NCI-H2196 treated with DMSO at 0.1 percent for 48 hours (cell line): ENCODE data around the gene ABCF3.

Experiments
- DNase-seq: peaks from one replicate; lab custom pipeline; 2025; ENCODE audit not compliant: unreplicated experiment; lab: John Stamatoyannopoulos, UW

The ABCF3 gene

DNA sequence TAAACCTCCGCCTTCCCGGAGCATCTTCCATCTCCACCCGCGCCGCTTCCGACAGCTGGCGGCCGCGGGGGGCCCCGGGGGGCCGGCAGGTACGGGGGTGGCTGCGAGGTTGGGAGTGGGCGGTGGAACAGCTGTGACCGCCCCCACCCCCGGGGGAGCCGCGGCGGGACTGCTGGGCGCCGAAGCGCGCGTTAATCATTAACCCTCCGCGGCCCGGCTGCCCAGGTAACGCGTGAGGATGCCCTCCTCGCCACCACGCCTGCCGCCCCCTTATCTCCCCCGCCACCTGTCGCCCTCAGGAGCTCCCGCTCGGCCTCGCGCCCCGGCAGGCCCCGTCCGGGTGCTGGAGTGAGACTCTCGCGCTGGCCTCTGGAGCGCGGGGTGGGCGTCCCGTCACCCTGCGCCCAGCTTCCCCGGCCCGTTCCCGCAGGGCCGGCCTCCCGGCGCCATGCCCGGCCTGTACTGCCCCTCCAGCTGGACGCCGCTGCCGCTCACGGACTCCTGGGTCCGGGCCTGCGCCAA, 44.1 kb downstream of the ABCF3 start:
- DNase-seq, result no peak

DNA sequence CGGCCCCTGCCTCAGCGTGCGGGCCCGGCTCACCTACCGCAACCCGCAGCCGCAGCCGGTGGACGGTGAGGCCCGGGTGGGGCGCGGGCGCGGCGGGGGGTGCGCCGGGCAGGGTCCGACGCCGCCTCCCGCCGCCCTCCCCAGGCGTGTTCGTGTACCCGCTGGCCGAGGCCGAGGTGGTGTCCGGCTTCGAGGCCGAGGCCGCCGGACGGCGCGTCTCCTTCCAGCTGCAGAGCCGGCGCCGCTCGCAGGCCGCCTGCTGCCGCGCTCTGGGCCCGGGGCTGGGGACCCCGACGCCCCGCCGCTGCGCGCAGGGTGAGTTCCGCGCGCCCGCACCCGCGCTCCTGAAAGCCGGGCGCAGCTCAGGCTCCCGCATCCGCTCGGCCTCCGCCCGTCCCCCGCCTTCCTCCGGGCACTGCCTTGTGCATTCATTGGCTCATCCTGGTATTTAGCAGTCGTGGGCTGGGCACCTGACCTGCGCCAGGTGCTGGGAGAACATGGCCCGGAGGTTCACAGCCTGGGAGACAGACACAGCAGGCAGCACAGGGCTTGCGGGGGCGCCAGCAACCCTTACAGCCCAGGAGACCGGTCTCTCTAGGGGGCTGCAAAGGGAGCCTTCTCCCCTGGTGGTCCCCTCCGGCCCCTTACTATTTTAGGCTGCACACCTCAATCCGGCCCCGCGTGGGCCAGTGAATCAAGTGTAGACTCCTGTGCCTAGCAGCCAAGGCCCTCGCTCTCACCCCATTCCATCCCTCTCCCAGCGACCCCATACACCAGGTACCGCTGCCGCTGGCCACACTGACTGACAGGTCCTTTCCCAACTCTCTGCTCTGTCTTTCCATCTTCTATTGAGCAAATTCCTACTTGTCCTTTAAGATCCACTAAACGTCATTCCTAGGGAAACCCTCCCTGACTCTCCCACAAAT, 44.9 kb downstream of the ABCF3 start:
- DNase-seq, result peak; percentile 83

DNA sequence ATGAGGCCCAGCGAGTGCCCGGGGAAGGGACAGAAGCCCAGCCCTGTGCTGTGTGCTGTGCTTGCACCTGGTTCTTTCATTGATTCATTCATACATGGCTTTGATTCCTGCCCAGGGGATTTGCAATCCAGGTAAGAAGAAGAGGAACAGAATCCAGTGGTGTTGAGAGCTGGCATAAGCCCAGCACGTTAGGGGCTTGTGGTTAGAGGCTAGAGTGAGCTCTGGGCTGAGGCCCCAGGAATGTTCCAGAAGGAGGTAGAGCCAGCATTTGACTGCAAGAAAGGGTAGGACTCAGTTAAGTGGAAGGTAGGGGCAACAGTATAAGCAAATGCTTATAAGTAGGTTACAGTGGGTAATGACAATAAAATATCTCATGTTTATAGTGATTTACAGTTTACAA, 45.7 kb downstream of the ABCF3 start:
- no peak for DNase-seq

DNA sequence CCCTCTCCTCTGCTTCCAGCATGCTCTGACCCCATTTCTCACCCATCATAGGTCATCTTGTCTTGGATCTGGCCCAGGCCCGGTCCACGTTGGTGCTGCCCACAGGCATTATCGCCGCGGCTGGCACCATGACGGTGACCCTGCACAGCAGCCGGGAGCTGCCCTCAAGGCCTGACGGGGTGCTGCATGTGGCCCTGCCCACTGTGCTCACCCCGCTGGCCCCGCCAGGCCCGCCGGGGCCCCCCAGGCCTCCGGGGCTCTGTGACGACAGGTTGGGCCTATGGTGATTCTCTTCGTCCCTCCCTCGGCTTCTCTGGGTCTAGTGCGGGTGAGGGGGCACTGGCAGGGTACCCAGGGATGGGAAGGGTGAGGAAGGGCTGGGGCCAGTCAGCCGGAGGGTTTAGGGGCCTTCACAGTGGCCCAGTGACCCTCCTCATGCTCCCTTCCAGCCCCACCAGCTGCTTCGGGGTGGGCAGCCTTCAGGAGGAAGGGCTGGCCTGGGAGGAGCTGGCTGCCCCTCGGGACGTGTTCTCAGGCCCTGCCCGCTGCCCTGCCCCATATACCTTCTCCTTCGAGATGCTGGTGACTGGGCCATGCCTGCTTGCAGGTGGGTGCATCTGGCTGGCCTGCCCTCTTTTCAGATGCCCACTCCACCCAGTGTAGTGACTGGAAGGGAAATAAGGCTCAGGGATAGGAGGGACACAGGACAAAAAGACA, 47.3 kb downstream of the ABCF3 start:
- DNase-seq, result no peak

DNA sequence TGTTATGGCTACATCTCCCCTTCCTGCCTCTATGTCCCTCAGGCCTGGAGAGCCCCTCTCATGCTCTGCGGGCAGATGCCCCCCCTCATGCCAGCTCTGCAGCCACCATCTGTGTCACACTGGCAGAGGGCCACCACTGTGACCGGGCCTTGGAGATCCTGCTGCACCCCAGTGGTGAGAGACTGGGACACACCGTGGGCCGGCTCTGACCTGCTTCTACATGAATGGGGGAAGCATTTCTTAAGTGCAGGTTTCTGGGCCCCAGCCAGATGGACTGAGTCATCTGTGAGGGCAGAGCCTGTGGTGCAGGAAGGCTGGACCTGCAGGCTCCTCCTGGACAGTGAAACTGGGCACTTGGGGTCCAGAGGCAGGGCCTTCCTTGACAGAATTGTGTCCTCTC, 48.2 kb downstream of the ABCF3 start:
- DNase-seq, result peak; percentile 87

DNA sequence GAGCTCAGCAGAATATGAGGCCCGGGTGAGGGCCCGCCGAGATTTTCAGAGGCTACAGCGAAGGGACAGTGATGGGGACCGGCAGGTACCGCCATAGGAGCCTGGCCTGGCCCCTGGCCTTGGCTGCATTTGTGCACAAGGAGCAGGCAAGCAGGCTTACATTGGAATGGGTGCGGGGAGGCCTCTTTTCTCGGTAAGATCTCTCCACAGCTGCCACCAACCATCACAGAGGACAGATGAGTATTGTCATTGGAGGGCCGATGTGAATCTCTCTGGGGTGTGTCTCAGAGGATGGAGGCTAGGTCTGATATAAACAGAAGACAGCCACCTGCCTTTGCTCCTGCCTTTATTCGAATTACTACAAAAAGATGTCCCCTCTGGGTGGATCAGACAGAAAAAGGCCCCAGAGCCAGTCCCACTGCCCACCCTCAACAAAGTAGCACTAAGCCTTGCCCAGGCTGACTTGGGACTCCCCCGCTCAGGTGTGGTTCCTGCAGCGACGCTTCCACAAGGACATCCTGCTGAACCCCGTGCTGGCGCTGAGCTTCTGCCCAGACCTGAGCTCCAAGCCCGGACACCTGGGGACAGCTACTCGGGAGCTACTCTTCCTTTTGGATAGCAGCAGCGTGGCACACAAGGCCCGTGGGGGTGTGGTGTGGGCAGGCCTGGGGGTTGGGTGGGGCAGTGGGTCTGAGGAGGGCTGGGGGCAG, 48.8 kb downstream of the ABCF3 start:
- no peak for DNase-seq

DNA sequence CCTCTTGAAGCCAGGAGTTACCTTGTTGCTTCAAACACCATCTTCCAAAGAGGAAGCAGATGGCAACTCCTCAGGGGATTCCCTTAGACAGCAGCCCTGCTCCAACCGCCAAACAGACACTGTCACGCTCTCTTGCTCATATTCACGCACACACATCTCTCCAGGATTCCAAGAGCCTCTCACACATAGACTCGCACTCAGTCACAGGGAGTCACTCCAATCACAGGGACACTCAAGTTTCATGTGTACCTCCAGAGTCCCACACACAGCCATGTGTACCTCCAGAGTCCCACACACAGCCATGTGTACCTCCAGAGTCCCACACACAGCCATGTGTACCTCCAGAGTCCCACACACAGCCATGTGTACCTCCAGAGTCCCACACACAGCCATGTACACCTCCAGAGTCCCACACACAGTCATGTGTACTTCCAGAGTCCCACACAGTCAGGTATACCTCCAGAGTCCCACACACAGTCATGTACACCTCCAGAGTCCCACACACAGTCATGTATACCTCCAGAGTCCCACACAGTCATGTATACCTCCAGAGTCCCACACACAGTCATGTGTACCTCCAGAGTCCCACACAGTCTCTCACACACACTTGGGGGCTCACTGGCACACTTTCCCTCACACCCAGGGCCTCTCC, 49.5 kb downstream of the ABCF3 start:
- no peak for DNase-seq

DNA sequence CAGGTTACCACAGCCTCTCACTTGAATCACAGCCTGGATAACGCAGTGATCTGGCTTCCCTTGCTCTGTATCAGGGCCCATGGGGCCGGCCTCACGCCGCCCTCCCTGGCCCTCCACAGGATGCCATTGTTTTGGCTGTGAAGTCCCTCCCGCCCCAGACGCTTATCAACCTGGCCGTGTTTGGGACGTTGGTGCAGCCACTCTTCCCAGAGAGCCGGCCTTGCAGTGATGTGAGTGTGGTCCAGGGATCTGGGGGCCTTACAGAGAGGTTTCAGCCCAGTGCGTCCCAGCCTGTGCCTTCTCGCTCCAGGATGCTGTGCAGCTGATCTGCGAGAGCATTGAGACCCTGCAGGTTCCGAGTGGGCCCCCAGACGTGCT, 50.0 kb downstream of the ABCF3 start:
- no peak for DNase-seq

DNA sequence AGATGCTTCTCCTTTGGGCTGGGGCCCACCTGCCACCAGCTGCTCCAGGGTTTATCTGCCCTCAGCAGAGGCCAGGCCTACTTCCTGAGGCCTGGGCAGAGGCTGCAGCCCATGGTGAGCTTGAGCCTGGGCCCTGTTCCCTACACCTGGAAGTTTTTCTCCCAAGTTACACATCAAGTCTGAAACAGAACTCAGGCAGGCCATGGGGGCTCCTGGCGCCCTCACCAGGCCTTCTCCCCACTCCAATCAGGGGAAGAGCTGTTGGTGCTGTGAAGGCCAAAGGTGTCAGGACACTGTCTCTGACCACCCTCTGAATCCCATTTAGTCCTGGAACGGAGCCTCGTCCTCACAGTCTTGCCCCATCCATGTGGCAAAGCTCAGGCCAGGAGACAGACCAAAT, 50.6 kb downstream of the ABCF3 start:
- no peak for DNase-seq

DNA sequence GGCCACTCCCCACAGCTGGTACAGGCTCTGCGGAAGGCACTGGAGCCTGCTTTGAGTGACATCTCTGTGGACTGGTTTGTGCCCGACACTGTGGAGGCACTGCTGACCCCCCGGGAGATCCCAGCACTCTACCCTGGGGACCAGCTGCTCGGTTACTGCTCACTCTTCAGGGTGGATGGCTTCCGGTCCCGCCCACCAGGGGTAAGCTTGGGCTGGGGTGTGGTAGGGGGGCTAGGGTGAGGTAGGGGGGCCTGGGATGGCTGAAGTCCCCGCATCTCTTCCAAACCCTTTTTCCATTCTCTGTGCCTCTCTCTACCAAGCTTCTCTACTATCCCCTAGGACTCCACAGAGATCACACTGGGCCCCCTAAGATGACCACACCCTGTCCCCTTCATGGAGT, 51.2 kb downstream of the ABCF3 start:
- DNase-seq, result no peak

DNA sequence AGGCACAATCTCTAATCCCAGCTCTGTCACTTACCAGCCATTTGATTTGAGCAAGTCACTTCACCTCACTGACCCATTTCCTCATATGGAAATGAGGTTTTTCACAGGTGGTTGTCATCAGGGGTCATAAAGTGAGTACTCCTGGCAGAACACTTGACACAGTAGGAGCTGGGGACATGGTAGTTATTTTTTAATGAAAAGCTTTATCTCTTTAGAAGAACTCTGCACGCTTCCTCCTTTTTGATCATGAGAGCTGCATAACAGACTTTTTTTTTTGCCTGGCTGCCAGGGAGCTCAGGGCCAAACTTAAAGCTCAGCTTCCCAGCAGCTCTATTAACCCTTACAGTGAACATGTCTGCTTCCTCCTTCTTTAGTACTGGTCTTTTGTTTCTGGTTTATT, 51.8 kb downstream of the ABCF3 start:
- DNase-seq, result peak; percentile 49

DNA sequence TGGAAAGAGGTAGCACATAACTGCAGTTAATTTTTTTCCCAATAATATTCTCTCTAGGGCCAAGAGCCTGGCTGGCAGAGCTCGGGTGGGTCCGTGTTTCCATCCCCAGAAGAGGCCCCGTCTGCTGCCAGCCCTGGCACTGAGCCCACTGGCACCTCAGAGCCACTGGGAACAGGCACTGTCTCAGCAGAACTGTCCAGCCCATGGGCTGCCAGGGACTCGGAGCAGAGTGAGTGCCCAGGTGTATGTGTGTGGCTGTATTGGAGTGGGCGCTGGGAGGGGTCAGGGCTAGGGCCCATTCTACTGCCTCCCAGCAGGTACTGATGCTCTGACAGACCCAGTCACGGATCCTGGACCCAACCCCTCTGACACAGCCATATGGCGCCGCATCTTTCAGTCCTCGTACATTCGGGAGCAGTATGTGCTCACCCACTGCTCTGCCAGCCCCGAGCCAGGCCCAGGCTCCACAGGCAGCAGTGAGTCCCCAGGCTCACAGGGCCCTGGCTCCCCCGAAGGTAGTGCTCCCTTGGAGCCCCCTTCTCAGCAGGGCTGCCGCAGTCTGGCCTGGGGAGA, 52.3 kb downstream of the ABCF3 start:
- DNase-seq, result no peak

DNA sequence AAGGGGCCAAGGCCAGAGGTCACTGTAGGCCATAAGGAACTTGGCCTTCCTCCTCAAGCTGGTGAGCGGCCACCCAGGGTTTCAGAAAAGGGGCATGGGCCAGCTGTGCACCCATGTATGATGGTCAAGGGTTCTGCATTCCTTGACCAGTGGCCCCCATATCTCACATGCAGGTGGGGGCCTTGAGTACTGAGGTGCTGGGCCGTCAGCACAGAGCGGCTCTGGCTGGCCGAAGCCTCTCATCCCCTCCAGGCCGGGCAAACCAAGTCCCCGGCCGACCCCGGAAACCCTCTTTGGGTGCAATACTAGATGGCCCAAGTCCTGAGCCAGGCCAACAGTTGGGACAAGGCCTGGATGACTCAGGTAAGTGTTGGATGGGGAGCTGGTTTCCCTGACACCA, 53.2 kb downstream of the ABCF3 start:
- no peak for DNase-seq

DNA sequence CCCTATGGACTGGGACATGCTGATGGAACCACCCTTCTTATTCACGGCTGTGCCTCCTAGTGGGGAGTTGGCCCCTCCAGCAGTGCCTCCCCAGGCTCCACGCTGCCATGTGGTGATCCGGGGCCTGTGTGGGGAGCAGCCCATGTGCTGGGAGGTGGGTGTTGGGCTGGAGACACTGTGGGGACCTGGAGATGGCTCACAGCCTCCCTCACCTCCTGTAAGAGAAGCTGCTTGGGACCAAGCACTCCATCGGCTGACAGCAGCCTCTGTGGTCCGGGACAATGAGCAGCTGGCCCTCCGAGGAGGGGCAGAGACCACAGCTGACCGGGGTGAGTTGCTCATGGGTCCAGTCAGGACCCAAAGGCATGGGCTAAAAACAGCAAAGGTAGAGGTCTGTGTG, 53.7 kb downstream of the ABCF3 start:
- no peak for DNase-seq

DNA sequence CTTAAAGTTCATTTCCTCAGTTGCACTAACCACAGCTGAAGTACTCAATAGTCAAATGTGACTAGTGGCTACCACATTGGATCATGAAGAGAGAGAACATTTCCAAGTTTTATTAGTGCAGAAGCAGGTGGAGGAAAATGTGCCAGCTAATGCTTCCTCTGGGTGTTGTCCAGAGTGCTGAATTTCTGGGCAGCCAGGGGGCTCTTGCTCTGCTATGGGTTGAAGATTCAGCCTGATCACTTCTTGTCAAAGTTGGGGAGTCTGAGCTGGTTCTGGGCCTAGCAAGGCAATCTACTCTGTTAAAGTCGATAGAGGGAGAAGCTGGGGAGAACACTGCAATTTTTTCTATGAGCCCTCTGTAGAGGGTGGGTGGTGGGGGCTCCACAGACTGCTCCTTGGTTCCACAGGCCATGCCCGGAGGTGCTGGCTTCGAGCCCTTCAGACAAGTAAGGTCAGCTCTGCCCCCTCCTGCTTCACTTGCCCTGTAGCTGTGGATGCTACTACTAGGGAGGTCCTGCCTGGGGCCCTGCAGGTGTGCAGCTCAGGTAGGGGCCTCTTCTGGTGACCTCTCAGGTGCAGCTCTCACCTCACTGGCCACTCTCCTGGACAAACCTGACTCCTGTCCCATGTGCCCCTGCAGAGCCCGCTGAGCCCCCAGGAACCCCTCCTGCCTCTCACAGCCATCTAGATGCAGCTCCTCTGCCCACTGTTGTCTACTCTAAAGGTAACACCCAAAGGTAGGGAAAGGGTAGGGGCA, 54.6 kb downstream of the ABCF3 start:
- no peak for DNase-seq

DNA sequence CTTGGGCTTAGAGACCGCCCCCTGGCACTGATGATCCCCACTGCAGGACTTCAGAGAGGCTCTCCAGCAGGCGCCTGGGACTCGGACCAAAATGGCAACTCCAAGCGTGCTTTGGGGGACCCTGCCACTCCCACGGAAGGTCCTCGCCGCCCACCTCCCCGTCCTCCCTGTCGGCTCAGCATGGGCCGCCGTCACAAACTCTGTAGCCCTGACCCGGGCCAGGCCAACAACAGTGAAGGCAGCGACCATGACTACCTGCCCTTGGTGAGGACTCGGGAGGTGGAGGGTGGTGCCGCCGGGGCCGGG, 55.1 kb downstream of the ABCF3 start:
- DNase-seq, result no peak

DNA sequence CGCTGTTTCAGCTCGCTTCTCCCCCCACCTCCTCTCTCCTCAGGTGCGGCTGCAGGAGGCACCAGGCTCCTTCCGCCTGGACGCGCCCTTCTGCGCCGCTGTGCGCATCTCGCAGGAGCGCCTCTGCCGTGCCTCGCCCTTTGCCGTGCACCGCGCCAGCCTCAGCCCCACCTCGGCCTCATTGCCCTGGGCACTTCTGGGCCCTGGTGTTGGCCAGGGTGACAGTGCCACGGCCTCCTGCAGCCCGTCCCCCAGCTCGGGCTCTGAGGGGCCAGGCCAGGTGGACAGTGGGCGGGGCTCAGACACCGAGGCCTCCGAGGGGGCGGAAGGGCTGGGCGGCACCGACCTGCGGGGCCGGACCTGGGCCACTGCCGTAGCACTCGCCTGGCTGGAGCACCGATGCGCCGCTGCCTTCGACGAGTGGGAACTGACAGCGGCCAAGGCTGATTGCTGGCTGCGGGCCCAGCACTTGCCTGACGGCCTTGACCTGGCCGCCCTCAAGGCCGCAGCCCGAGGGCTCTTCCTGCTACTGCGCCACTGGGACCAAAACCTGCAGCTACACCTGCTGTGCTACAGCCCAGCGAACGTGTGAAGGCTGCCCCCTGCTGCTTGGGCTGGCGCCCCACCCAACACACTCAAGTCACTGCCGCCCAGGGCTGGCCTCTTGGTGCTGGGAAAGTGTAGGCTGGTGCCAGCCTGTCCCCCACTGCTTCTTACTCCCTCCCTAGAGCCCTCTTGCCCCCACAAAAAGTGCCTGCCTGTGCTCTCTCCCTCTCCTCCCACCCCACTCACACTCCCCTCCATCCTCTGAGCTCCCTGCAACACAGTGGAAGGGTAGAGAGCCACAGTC, 55.7 kb downstream of the ABCF3 start:
- DNase-seq, result peak; percentile 98

DNA sequence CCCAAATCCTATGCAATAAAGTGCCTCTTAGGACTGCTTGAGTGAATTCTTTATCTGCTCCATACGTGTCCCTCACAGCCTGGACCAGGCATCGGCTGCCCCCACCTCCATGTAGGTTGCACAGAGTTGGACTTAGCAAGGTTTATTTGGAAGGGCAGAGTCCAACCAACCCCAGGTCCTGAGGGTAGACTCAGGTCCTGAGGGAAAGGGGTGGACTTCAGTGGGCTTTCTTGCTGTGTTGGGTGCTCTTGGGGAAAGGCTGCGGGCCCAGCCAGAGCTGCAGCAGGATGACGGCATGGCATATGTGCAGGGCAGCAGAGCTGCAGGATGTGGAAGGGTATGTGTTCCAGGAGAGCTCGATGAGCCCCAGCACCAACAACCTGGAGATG, 56.3 kb downstream of the ABCF3 start:
- no peak for DNase-seq
